Heart left ventricle (tissue), 16 donors: Measurements from ENCODE around the gene NSMCE1. TPM values are rescaled to one million over a fixed set of nuclear protein-coding genes. Genes with fewer than 3 reads are reported as not detected.

ENCODE experiments used
- ATAC-seq, 4 donors: fragments of 200-7000 bp; cut with Tn5 transposase; one replicate each; pipeline ENCODE4 v1.9.1; 2020 to 2022; ENCODE audit warnings: moderate library complexity in 4 of 4, mild to moderate bottlenecking in 3 of 4, moderate number of reproducible peaks in 1 of 4
- DNase-seq, 5 donors: peaks; one replicate each; pipeline ENCODE4 v3.0.0-alpha.2; 2020
- H3K27ac ChIP-seq, 12 donors: fragments of 200-600 bp; sonication (generic) in 4 of 12; one replicate each; pipeline versions ENCODE4 v1.5.0 to v1.8.0; 2016 to 2022; ENCODE audit warnings: mild to moderate bottlenecking in 2 of 12
- H3K27me3 ChIP-seq, 9 donors: fragments of 200-600 bp; sonication (generic) in 2 of 9; one replicate each; pipeline versions ENCODE4 v1.5.1 to v1.8.0; 2016 to 2022; ENCODE audit warnings: mild to moderate bottlenecking in 3 of 9
- H3K36me3 ChIP-seq, 9 donors: fragments of 200-600 bp; sonication (generic) in 2 of 9; one replicate each; pipeline versions ENCODE4 v1.5.0 to v1.8.0; 2018 to 2022; ENCODE audit warnings: mild to moderate bottlenecking in 2 of 9
- H3K4me1 ChIP-seq, 12 donors: fragments of 200-600 bp; sonication (generic) in 4 of 12; one replicate each; pipeline versions ENCODE4 v1.5.0 to v1.8.0; 2016 to 2022; ENCODE audit warnings: mild to moderate bottlenecking in 3 of 12
- H3K4me3 ChIP-seq, 12 donors: fragments of 200-600 bp; sonication (generic) in 4 of 12; one replicate each; pipeline versions ENCODE4 v1.5.0 to v1.8.0; 2017 to 2022; ENCODE audit warnings: mild to moderate bottlenecking in 9 of 12, moderate library complexity in 4 of 12
- H3K9me3 ChIP-seq, 12 donors: fragments of 200-600 bp; sonication (generic) in 4 of 12; one replicate each; pipeline versions ENCODE4 v1.5.0 to v1.8.0; 2016 to 2022; ENCODE audit warnings: mild to moderate bottlenecking in 1 of 12
- POLR2A ChIP-seq, 2 donors: fragments of 450-650 bp; IDR thresholded peaks; one replicate each; pipeline ENCODE4 v1.6.1; 2017; ENCODE audit warnings: antibody characterized with exemption in 2 of 2, mild to moderate bottlenecking in 2 of 2, moderate library complexity in 2 of 2
- WGBS, 4 donors: extraction: QIAGEN DNeasy Blood & Tissue Kit in 2 of 4; methylation state at CpG; one replicate each; pipeline versions ENCODE4 v1.1.5 to v1.1.7; 2013 to 2018; 5-methylcytosine and 5-hydroxymethylcytosine counted together
- intact Hi-C, 10 donors: fragments of 100-400 bp; cut with DNase I; formaldehyde crosslinking; loops; one replicate each; pipeline versions ENCODE4 v1.11.1 to v1.14.2; 2022
- polyA plus RNA-seq, 2 donors: library from polyadenylated mRNA; stranded (reverse); fragments of 200-250 nt; gene quantifications; one replicate each; pipeline ENCODE4 v1.2.3, GENCODE V29; 2013
- total RNA-seq, 9 donors: library from RNA; depleted of rRNA in 2 of 9; stranded (reverse); fragments of >200 nt in 2 of 9; fragmentation: NEBNext Ultra II Directional in 3 of 9; extraction: Animal tissue kit (Norgen Biotek cat#: 25700) in 3 of 9; gene quantifications; one replicate each; pipeline versions ENCODE4 v1.1.0 to v1.2.4, GENCODE V29; 2016 to 2023
- TF ChIP-seq, protein P1 (sequence below), 12 donors: fragments of 200-600 bp; sonication (generic) in 4 of 12; IDR thresholded peaks; one replicate each; pipeline versions ENCODE4 v1.5.0 to v1.8.0; 2018 to 2022; ENCODE audit warnings: antibody characterized with exemption in 12 of 12, mild to moderate bottlenecking in 5 of 12
- donor health status: ischemic (EF 13 %, LVEDD 7.1; RV severe dilation, severe dysfunction).
- donor health status: healthy with polysubstance abuse.
- donor health status: DM: no; HTN: yes; CAD: no.
- donor health status: DM: no; HTN: no; CAD: no.
- donor health status: ischemic (EF 25% LVEDD 6.9; RV normal size, moderate dysfunction).
- donor health status: ischemic (EF 25% LVEDD 5.7; RV mildly dilated, moderate dysfunction).
- donor health status: healthy.
- donor health status: DM: yes; HTN: yes; CAD: no.
- donor health status: ischemic (EF 35%, LVEDD 5.7; RV mildly dilated, moderate dysfunction).
- donor health status: nonischemic (EF 11% LVEDD 7.7; RV severe dilation, severe dysfunction).
- donor health status: DM: yes; HTN: yes; CAD: no.
- donor health status: PGD.
- donor health status: ischemic (EF 29% LVEDD 5.4; RV normal size, mild dysfunction).
- donor health status: nonischemic (EF 23%, LVEDD 6.1; RV moderate dilation, normal function).

NSMCE1 gene
- total and polyA plus RNA-seq, 11 donors = 29.6 to 48.7 (median 37.1) TPM

DNA sequence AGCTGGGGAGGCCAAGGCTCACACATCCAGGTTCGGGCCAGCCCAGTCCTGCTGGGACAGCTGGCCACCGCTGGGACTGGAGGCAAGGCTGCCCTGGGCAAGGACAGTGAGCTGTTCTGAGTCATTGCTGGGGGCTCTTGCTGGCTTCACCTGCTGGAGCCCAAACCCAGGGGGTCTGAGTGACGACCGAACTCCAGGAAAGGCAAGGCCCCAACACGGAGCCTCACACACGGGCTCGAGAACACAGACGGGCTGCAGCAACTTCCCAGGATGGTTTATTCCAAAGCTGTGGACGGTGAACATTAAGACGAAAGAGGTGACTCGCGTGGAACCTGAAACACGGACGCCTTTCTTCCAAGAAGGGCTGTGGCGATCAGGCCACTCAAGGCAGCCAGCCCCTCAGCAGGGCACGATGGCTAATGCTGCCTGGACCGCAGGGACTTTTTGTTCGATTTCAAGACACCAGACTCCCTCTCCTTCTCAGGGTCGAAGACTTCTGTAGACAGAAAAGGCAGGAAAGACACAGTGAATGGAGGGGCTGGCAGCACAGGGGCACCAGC, 43.8 kb downstream of the NSMCE1 start:
- Histone ChIP-seq H3K36me3 (peaks cover 0 to 26% (median 11%) of the 10 kb centered on the region in 9 donors), H3K4me3 (no peak overlapping the region), H3K27me3 (no peaks in the 10 kb centered on the region), H3K27ac (no peak overlapping the region), H3K4me1 (peaks cover 5 to 34% (median 17%) of the 10 kb centered on the region in 12 donors), H3K9me3 (no peaks in the 10 kb centered on the region)
- DNase-seq (peak in 2 of 5 donors; percentile 19 to 46), ATAC-seq (no peak)
- WGBS, 4 donors = 81 to 91% (median 85%) methylated on average over 16 to 19 of the region's 19 CpGs
- TF ChIP-seq, protein P1, sequence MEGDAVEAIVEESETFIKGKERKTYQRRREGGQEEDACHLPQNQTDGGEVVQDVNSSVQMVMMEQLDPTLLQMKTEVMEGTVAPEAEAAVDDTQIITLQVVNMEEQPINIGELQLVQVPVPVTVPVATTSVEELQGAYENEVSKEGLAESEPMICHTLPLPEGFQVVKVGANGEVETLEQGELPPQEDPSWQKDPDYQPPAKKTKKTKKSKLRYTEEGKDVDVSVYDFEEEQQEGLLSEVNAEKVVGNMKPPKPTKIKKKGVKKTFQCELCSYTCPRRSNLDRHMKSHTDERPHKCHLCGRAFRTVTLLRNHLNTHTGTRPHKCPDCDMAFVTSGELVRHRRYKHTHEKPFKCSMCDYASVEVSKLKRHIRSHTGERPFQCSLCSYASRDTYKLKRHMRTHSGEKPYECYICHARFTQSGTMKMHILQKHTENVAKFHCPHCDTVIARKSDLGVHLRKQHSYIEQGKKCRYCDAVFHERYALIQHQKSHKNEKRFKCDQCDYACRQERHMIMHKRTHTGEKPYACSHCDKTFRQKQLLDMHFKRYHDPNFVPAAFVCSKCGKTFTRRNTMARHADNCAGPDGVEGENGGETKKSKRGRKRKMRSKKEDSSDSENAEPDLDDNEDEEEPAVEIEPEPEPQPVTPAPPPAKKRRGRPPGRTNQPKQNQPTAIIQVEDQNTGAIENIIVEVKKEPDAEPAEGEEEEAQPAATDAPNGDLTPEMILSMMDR (IDR thresholded peaks at IDR 0.05) = no peak
- TF ChIP-seq POLR2A (IDR thresholded peaks at IDR 0.05) = no peak
- intact Hi-C loops = loop anchor here in 1 of 10 donors (5.0 kb wide), 1 partner anchor 142 kb away; no protein-coding TSS in a partner anchor

GRCh38 chr16:27224271-27224737, 44.3 kb downstream of the NSMCE1 start:
- TF ChIP-seq POLR2A (IDR thresholded peaks at IDR 0.05) = no peak
- TF ChIP-seq, protein P1 (IDR thresholded peaks at IDR 0.05) = no peak
- Histone ChIP-seq H3K27ac (no peak overlapping the region), H3K27me3 (no peaks in the 10 kb centered on the region), H3K36me3 (peaks cover 0 to 28% (median 10%) of the 10 kb centered on the region in 9 donors), H3K9me3 (no peaks in the 10 kb centered on the region), H3K4me1 (peaks cover 5 to 29% (median 13%) of the 10 kb centered on the region in 12 donors), H3K4me3 (no peak overlapping the region)
- DNase-seq (peak in 2 of 5 donors; percentile 24 to 63), ATAC-seq (no peak)
- WGBS, 4 donors = 90 to 95% (median 95%) methylated on average over 8 to 14 of the region's 14 CpGs
- intact Hi-C loops = no loop called here

DNA sequence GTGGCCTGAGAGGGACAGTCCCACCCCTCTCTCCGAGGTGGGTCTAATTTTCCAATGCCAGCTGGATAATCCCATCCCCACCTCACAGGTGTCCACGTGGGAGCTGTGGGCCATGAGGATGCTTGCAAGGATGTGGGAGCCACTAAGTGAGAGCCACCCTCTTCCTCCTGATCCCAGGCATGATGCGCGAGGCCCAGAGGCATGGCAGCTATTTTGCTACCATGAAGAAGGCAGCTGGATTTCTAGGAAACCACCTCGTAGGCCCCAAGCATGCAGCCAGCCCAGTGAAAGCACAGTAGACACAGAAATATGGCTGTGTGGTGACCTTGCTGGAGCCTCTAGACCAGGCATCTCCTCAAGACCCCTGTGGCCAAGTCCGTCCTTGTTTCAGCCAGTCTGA, 44.9 kb downstream of the NSMCE1 start:
- intact Hi-C loops = no loop called here
- peak in 2 of 5 donors; percentile 9 to 12 for DNase-seq

DNA sequence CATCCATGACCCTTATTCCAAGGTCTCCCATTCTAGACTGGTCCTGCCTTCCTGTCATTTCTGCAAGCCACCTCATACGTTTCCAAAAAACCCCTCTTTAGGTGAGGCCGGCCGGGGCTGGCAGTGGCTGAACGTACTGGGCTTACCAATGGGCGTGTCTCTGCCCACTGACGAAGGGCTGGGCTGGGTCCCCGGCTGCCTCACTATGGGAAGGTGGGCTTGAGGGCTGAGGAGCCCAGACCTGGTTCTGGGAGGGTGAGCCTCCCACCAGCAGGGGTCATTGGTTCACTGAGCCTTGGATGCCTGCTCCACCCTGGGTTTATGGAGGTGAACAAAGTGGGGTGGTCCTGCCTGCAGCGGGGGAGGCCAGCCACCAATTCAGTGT, 45.4 kb downstream of the NSMCE1 start:
- no peaks in the 10 kb centered on the region for H3K27me3 ChIP-seq
- ATAC-seq = no peak
- H3K4me1 ChIP-seq = peaks cover 5 to 22% (median 11%) of the 10 kb centered on the region in 12 donors
- H3K9me3 ChIP-seq = no peaks in the 10 kb centered on the region
- intact Hi-C loops = no loop called here
- H3K4me3 ChIP-seq = no peak overlapping the region
- WGBS, 4 donors = 68 to 78% (median 74%) methylated on average over 6 to 8 of the region's 8 CpGs
- peak in 2 of 5 donors; percentile 29 to 57 for DNase-seq
- TF ChIP-seq, protein P1 (IDR thresholded peaks at IDR 0.05) = peak in 3 of 12 donors; percentile 8 to 14 (median 10)
- no peak for TF ChIP-seq POLR2A (IDR thresholded peaks at IDR 0.05)
- peak overlapping the region in 11 of 12 donors; percentile 50 to 90 (median 72) for H3K27ac ChIP-seq
- peaks cover 0 to 32% (median 10%) of the 10 kb centered on the region in 9 donors for H3K36me3 ChIP-seq

More for the DNA sequence above, 44.9 kb downstream of the NSMCE1 start:
- Histone ChIP-seq H3K27me3 (no peaks in the 10 kb centered on the region), H3K9me3 (no peaks in the 10 kb centered on the region), H3K36me3 (peaks cover 0 to 32% (median 10%) of the 10 kb centered on the region in 9 donors), H3K4me3 (no peak overlapping the region), H3K4me1 (peaks cover 5 to 23% (median 11%) of the 10 kb centered on the region in 12 donors), H3K27ac (peak overlapping the region in 2 of 12 donors; percentile 69 to 79)
- WGBS, 4 donors = 80 to 95% (median 88%) methylated on average over 6 of the region's 6 CpGs
- ATAC-seq = no peak
- TF ChIP-seq POLR2A (IDR thresholded peaks at IDR 0.05) = no peak
- TF ChIP-seq, protein P1 (IDR thresholded peaks at IDR 0.05) = no peak
